Activated CD8-positive, alpha-beta memory T cell treated with anti-CD3 and anti-CD28 coated beads for 48 hours (primary cell): ENCODE results near the gene THOC1.

Experiments used
- DNase-seq, 3 experiments: peaks; one replicate each; pipeline ENCODE4 v3.0.0-alpha.2; 2020; ENCODE audit warnings: low read depth in 2 of 3, low spot score in 2 of 3

The THOC1 gene

DNA sequence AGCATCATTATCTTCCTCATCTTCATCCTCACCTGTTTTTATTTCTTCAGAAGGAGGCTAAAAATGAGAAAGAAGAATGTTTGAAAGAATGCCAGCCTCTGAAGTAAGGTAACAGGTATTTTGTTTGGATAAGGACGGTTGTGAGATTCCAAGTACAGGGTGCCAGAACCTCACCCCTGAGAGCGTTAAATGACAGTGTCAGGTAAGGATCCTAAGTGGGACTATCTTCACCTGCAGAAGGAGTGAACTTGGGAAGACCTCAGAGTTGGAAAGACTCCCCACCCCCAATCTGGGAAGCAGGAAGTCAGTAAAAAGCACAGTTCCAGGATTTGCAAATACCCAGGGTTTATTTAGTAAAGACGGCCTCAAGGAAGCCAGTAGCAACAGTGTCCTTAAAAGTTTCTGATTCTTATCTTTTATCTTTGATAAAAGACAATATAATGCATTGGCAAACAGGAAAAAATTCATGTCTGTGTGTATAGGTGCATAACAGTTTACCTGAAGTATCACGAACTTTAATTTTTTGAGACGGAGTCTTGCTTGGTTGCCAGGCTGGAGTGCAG lies 52.3 kb downstream of the THOC1 start:
- DNase-seq, result no peak

DNA sequence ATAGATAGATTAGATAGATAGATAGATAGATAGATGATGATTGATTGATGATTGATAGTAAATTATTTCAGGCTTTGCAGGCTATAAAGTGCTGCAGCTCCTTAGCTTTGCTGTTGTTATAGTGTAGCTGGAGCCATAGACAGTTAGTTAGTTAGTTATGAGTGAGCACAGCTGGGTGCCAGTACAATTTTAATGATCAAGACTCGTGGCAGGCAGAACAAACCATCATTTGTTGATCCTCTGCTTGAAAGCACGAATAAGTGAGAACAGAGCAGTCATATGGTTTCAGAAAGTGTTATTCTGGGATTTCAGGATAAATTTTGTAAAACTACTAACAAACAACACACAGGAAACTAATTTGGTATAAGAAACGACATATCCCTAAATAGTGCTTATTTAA lies 53.9 kb downstream of the THOC1 start:
- DNase-seq, result no peak

DNA sequence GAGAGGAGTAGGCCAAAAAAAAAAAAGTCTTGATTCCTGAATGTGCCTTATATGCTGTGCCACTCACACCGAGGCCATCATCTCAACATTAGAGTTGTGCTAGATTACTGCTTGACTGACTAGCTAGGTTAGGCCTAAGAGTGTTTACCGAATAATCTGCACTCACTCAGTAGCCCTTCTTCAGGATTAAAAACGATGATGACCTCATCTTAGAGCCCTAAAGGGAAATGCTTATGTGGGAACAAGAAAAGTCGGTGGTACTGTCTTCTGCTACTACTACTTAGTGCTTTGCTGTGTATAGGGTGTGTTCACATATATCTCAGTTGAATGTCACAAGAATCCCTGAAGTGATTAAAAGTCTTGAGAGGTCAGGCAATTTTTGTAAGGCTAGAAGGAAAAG lies 54.3 kb downstream of the THOC1 start:
- DNase-seq, result no peak

DNA sequence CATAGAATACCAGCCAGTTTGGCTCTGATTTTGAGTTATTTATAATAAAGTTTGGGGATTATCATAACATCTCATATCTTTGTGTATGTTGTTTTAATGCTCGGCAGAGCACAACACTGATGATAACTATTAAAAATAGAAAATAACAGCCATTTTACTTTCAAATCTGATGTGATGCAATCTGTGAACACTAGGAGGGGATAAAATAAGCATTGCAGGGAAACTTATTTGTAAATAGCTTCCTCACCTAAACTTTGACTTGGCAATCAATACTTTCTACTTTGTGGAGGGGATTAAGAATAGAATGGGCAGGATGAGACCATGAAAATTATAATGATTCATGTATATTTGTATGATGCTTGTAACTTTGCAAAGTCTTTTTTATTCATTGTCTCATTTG lies 55.1 kb downstream of the THOC1 start:
- DNase-seq, result no peak

DNA sequence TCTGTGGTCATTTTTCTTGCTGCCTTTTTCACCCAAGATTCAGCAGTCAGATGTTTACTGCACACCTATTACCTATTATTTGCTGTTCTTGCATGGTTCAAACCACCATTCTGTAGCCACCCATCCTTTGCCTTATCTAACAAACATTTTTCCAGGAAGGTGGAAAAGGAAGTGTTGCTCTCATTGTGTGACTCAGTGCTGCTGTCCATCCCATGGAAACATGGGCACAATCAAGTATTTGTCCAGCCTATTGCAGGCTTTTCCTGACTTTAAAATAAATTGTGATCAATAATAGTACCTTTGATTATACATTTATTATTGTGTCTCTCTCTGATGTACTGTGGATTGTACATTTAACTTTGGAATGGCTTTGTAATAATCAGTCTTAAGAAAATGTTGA lies 56.3 kb downstream of the THOC1 start:
- no peak for DNase-seq

DNA sequence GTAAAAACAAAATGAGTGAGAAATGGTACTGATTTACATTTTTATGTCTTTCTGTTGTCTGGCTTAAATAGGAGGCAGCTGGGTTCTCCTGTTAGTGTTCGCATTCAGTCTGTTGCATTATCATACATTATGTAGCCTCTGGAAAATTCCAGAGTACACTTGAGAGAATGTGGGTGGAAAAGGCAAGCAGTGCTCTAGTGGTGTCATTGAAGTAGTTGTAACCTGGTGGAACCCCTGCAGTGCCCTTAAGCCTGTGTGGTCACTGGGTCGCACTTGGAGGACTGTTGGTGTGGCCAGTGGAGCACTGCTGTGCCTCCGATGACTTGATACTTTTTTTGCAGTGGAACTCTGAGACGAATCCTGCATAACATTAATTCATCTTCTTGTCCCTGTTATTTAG lies 57.1 kb downstream of the THOC1 start:
- no peak for DNase-seq

DNA sequence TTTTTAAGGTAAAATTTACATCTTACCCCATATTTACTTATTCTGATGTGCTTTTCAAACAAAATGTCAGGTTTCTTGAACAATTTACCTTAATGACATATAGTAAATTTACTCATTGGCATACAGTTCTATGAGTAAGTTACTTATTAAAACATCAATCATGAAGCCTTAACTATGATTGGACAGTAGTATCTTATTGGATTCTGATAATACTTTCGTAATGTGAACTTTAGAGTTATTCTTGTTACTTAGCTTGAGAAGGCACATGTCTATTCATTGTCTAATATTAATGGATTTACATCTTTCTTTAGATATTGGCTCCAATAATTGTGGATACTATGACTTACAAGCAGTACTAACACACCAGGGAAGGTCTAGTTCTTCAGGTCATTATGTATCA lies 57.8 kb downstream of the THOC1 start:
- DNase-seq, result no peak

DNA sequence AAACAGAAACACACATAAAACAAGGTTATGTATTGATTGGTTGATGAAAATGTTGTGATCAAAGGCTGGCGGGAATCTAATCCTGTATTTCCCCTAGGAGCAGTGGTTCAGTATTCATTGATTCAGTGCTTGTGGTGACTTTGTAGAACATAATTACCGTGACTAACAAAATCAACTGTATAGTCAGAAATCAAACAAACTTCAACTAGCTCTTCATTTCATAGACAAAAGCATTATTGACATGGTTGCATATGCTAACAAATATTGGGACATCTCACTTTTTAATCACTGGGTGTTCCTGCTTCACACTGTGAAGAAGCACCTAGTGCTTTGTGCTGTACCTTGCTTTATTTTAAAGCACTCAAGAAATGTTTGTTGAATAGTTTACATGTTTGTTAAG lies 68.1 kb downstream of the THOC1 start:
- DNase-seq, result no peak

DNA sequence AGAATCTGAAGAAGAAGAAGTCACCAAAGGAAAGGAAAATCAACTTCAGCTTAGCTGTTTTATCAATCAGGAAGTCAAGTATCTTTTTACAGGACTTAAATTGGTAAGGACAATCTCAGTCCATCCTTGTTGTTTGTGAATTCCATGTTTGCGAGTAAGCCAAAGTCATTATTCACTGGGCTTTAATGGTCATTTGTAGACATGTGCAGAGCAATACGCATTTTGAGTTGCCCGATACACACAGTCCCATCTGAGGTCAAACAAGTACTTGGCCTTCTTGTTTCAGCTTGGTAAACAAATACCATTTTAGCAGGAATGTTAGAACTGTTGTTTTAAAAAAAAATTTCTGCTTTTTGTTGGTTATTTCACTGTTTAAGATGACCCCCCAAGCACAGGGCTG lies 68.6 kb downstream of the THOC1 start:
- no peak for DNase-seq

DNA sequence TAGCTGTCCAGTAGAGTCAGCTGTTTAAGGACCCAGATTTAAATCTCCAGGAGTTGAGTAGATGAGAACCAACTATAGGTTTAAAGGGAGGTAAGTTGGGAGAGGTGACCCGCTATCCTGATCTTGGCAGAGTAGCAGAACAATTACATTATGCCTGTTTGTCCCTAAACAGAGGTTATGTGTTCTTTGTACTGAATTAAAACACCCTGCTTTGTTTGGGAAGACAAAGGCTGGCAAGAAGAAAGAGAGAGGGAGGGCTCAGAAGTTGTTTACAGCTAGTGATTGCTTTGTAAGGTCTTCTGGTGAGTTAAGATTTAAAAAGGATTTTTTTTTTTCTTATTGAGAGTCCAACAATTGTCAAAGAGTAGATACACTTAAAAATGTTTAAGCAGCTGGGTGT lies 72.2 kb downstream of the THOC1 start:
- DNase-seq, result no peak

DNA sequence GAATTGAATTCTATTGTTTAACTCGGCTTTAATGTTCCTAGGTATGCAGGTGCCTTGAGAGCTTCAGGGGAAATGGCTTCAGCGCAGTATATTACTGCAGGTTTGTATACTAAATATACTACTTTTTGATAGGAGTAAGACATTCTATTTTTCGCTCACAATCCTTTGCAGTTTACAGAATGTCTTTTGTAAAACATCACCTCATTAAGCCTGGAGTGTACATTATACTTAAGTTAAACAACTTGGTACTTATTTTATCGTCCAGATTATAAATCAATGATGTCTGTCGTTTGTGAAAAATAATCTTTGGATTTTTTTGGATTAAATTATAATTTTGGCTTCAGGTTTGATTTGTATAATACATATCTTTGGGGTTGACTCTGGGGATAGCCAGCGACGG lies 75.0 kb downstream of the THOC1 start:
- DNase-seq, result no peak

DNA sequence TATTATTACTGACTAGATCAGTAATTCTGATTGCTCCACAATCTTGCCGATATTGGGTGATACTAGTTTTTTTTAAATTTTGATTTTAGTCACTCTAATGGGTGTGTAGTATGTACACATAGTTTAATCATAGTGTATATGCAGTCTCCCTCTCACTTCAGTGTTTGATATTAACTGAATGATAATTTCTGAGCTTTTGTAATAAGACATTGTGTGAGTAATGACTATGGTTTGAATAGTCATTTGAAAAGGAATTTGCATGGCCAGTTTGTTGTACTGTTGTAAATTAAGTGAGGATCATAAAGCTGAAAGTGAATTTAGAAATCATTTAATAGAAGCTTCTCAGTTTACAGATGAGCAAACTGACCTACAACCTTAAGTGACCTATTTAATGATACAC lies 76.1 kb downstream of the THOC1 start:
- no peak for DNase-seq

DNA sequence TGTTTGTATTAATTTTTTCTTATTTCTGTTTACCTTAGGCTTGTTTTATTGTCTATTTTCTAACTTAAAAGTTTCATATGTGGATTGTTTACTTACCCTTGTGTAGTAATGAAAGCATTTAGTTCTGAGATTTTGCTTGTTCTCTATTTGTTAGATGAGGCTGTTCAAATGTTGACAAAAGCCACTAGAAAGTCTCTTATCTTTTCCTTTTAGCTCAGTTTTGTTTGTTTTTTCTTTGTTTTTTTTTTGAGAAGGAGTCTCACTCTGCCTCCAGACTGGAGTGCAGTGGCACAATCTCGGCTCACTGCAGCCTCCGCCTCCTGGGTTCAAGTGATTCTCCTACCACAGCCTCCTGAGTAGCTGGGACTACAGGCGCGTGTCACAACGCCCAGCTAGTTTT lies 78.6 kb downstream of the THOC1 start:
- no peak for DNase-seq

DNA sequence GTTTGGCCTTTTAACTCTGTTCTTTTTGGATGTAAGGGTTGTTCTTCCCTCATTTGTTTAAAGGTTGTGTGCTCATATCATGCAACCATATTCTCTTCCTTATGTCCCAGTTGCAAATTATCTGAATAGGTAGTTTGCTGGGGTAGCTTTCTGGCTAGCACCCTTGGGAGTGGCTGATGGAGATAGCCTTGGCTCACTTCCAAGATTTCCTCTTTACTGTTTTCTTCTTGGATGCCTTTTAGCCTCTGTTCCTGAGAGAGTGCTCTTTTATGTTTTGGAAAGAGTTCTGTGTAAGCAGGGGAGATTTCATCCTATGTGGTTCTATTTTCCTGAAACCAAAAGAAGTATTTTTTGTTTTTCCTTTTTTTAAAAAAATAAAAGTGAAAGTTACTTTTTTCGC lies 84.1 kb downstream of the THOC1 start:
- DNase-seq, result no peak

DNA sequence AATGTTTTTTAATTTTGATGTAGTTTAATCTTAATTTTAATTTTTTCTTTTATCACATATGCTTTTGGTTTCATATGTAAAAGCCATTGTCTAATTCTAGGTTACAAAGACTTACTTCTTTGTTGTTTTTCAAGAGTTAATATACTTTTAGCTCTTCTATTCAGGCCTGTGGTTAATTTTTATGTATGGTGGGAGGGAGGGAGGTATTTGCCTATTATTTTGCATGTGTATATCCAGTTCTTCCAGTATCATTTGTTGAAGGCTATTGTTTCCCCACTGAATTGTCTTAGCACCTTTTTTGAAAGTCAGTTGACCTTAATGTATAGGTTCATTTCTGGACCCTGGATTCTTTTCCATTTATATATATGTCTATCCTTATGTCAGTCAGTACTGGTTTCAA lies 86.1 kb downstream of the THOC1 start:
- no peak for DNase-seq

DNA sequence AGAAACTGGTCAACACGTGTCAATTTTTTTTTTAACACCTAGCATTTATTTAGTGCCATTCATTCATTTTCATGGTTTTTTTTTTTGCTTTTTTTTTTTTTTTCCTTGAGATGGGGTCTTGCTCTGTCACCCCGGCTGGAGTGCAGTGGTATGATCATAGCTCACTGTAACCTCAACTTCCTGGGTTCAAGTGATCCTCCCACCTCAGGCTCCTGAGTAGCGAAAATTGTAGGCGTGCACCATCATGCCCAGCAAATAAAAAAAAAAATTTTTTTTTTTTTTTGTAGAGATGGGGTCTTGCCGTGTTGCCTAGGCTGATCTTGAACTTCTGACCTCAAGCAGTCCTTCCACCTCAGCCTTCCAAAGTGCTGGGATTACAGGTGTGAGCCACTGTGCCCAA lies 88.3 kb downstream of the THOC1 start:
- no peak for DNase-seq

DNA sequence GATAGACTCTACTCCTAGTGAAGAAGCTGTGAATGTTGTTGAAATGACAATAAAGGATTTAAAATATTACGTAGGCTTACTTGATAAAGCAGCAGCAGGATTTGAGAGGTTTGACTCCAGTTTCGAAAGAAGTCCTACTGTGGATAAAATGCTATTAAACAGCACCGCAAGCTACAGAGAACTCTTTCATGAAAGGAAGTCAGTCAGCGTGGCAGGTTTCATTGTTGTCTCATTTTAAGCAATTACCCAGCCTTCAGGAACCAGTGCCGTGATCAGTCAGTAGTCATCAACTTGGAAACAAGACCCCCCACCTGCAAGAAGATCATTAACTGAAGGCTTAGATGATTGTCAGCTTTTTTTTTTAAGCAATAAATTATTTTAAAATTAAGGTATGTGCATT lies 95.5 kb downstream of the THOC1 start:
- DNase-seq, result no peak
